Activated CD4-positive, alpha-beta T cell treated with anti-CD3 and anti-CD28 coated beads, Interleukin-2, amount 10 ng/mL, durations not matched to agents 7 days and 5 days (primary cell): ENCODE data around the gene RNF115. TPM values are rescaled to one million over a fixed set of nuclear protein-coding genes. Genes with fewer than 3 reads are reported as not detected.
"Not testable (repeated sequence)": the region's sequence is repeated elsewhere in the genome, so short reads cannot be mapped to it uniquely, and the experiment has no call there.

ENCODE experiments used
- CTCF ChIA-PET: fragments of 350-600 bp; sonication (Branson Sonifier 250); formaldehyde crosslinking; loops from one replicate; lab custom pipeline; 2021; ENCODE audit warnings: antibody characterized with exemption; lab: Charles Lee
- POLR2A ChIA-PET: fragments of 350-600 bp; sonication (Branson Sonifier 250); formaldehyde crosslinking; loops from one replicate; lab custom pipeline; 2021; ENCODE audit warnings: antibody characterized with exemption; lab: Charles Lee
- DNase-seq: peaks from one replicate; pipeline ENCODE4 v3.0.0-alpha.2; 2020
- H3K27ac Mint-ChIP-seq: one replicate; pipeline ENCODE4 v1.8.0; 2021; ENCODE audit warnings: mild to moderate bottlenecking, moderate library complexity, mixed read lengths
- H3K27me3 Mint-ChIP-seq: one replicate; pipeline ENCODE4 v1.8.0; 2021; ENCODE audit warnings: mixed read lengths
- H3K36me3 Mint-ChIP-seq: one replicate; pipeline ENCODE4 v1.8.0; 2021; ENCODE audit warnings: low read depth, mixed read lengths
- H3K4me1 Mint-ChIP-seq: one replicate; pipeline ENCODE4 v1.8.0; 2021; ENCODE audit warnings: mixed read lengths
- H3K4me3 Mint-ChIP-seq: one replicate; pipeline ENCODE4 v1.8.0; 2021; ENCODE audit warnings: mild to moderate bottlenecking, moderate library complexity, mixed read lengths
- H3K9me3 Mint-ChIP-seq: one replicate; pipeline ENCODE4 v1.8.0; 2021; ENCODE audit warnings: mixed read lengths
- total RNA-seq, 2 experiments: library from RNA; stranded (reverse); gene quantifications; one replicate each; pipeline ENCODE4 v1.2.3, GENCODE V29; 2021

RNF115 gene
- total RNA-seq, 2 experiments from 2014 or later: 14.8 to 15.6 TPM

DNA sequence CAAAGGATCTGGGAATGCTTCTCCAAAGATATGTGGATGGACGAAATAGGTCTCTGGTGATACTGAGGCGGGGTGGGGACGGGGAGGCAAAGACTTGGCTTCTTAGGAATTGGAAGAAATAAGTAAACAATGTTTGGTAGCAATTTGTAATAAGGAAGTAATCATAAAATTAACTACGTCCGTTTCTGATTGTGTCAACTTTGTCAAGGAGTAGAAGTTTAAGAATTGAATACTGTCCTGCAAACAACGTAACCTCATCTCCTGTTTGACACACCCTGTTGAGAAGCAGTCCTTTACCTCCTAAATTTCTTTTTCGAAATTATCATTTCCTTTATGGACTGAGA, 576 bp upstream of the RNF115 start:
- POLR2A ChIA-PET: no interaction called here
- peak overlapping the region; percentile 96 for H3K4me3 Mint-ChIP-seq

DNA sequence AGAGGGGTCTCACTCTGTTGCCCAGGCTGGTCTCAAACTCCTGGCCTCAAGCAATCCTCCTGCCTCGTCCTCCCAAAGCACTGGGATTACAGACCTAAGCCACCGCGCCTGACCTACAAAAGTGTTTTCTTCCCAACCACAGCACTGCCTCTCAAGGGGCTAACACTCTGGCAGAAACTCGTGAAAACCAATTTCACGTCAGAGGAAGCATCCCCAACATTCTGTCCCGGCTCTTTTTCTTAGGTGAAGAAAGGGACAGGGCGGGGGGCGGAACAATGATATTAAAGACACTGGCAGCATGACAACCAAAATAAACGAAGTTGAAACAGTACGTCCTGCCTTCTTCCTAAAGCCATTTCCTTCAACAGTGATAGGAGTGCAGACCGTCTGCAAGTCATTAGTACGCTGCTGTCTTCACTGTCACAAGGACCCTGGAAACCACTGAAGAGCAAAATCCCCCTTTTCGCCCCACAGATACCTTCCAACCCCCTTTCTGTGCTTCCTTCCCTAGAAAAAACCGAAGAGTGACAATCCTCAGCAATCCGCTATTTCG, 1.0 kb downstream of the RNF115 start:
- Mint-ChIP-seq H3K4me1 (peaks cover 29% of the 10 kb centered on the region), H3K36me3 (peaks cover 29% of the 10 kb centered on the region)
- H3K4me3 Mint-ChIP-seq, DNase-seq, POLR2A ChIA-PET, H3K9me3 Mint-ChIP-seq, H3K27me3 Mint-ChIP-seq, H3K27ac Mint-ChIP-seq: not testable (repeated sequence)
- CTCF ChIA-PET: interaction anchor here (4.2 kb wide), 1 partner anchor 23 kb away, joined by 24 read pairs; the partner anchor contains the start of gene NUDT17

More for the DNA sequence above, 576 bp upstream of the RNF115 start:
- H3K4me1 Mint-ChIP-seq: peaks cover 35% of the 10 kb centered on the region
- no peaks in the 10 kb centered on the region for H3K27me3 Mint-ChIP-seq
- peaks cover 39% of the 10 kb centered on the region for H3K36me3 Mint-ChIP-seq
- DNase-seq: no peak
- CTCF ChIA-PET: interaction anchor here (0.9 to 4.2 kb wide), 5 partner anchors 10 to 197 kb away, joined by 3 to 24 read pairs (median 5); partner anchors contain the start of genes HJV and NUDT17
- peak overlapping the region; percentile 95 for H3K27ac Mint-ChIP-seq
- H3K9me3 Mint-ChIP-seq: no peaks in the 10 kb centered on the region

DNA sequence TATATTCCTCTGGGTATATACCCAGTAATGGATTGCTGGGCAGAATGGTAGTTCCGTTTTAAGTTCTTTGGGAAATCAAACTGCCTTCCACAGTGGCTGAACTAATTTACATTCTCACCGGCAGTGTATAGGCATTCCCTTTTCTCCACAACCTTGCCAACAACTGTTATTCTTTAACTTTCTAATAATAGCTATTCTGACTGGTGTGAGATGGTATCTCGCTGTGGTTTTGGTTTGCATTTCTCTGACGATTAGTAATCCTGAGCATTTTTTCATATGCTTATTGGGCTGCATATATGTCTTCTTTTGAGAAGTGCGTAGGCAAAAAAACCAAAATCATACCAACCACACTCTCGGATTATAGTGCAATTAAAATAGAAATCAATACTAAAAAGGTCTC, 5.8 kb downstream of the RNF115 start:
- H3K4me3 Mint-ChIP-seq, H3K4me1 Mint-ChIP-seq, CTCF ChIA-PET, H3K27ac Mint-ChIP-seq, H3K9me3 Mint-ChIP-seq, DNase-seq, POLR2A ChIA-PET, H3K36me3 Mint-ChIP-seq, H3K27me3 Mint-ChIP-seq: not testable (repeated sequence)

GRCh38 chr1:145812977-145813810, 10.7 kb downstream of the RNF115 start:
- not testable (repeated sequence) for H3K27me3 Mint-ChIP-seq

DNA sequence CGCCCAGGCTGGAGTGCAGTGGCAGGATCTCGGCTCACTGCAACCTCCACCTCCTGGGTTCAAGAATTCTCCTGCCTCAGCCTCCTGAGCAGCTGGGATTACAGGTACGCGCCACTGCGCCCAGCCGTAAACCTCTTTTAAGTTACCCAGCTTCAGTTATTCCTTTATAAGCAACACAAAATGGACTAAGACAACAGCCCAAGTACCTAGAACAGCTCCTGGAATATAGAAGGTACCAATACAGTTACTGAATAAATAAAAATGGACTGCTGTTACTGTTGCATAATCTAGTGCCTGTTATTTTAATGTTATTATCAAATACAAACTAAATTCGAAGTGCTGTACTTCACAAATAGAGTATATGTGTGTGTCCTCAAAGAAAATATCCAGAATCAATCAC, 17.1 kb downstream of the RNF115 start:
- POLR2A ChIA-PET: no interaction called here

More at GRCh38 chr1:145812977-145813810, 10.7 kb downstream of the RNF115 start:
- H3K36me3 Mint-ChIP-seq, DNase-seq, CTCF ChIA-PET, H3K4me1 Mint-ChIP-seq, H3K27ac Mint-ChIP-seq, POLR2A ChIA-PET, H3K4me3 Mint-ChIP-seq, H3K9me3 Mint-ChIP-seq: not testable (repeated sequence)

GRCh38 chr1:145806408-145806807, 17.5 kb downstream of the RNF115 start:
- no peak for DNase-seq
- no peaks in the 10 kb centered on the region for H3K27me3 Mint-ChIP-seq
- H3K4me3 Mint-ChIP-seq: no peak overlapping the region
- peaks cover 5% of the 10 kb centered on the region for H3K4me1 Mint-ChIP-seq
- no peak overlapping the region for H3K27ac Mint-ChIP-seq
- H3K9me3 Mint-ChIP-seq: no peaks in the 10 kb centered on the region
- ChIA-PET POLR2A (no interaction called here), CTCF (no interaction called here)
- peaks cover 7% of the 10 kb centered on the region for H3K36me3 Mint-ChIP-seq

More for the DNA sequence above, 17.1 kb downstream of the RNF115 start:
- Mint-ChIP-seq H3K9me3 (no peaks in the 10 kb centered on the region), H3K27ac (no peak overlapping the region), H3K4me1 (peaks cover 5% of the 10 kb centered on the region), H3K27me3 (no peaks in the 10 kb centered on the region), H3K36me3 (peaks cover 5% of the 10 kb centered on the region), H3K4me3 (no peak overlapping the region)
- no peak for DNase-seq
- CTCF ChIA-PET: no interaction called here

DNA sequence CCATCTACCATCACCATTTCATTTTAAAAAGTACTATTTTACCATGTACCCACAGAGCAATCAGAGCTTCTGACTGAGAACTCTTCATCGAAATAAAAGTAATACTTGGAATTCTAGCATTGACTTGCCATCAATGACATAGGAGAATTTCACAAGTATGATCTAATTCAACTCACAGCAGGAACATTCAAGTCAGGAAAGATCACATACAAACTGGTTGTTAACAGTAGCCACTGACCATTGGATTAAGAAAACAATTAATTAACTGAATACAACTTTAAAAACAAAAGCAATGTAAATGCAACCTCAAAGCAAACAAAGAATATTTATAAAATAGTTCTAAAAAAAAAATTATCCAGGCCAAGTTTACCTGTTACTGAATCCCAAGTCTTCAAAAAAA, 18.8 kb downstream of the RNF115 start:
- Mint-ChIP-seq H3K27me3 (no peaks in the 10 kb centered on the region), H3K9me3 (no peaks in the 10 kb centered on the region), H3K4me1 (peaks cover 5% of the 10 kb centered on the region), H3K4me3 (no peak overlapping the region), H3K27ac (no peak overlapping the region), H3K36me3 (peaks cover 7% of the 10 kb centered on the region)
- CTCF ChIA-PET: interaction anchor here (1.1 kb wide), 1 partner anchor 9 kb away, joined by 4 read pairs; no protein-coding TSS in a partner anchor
- no peak for DNase-seq
- POLR2A ChIA-PET: no interaction called here

DNA sequence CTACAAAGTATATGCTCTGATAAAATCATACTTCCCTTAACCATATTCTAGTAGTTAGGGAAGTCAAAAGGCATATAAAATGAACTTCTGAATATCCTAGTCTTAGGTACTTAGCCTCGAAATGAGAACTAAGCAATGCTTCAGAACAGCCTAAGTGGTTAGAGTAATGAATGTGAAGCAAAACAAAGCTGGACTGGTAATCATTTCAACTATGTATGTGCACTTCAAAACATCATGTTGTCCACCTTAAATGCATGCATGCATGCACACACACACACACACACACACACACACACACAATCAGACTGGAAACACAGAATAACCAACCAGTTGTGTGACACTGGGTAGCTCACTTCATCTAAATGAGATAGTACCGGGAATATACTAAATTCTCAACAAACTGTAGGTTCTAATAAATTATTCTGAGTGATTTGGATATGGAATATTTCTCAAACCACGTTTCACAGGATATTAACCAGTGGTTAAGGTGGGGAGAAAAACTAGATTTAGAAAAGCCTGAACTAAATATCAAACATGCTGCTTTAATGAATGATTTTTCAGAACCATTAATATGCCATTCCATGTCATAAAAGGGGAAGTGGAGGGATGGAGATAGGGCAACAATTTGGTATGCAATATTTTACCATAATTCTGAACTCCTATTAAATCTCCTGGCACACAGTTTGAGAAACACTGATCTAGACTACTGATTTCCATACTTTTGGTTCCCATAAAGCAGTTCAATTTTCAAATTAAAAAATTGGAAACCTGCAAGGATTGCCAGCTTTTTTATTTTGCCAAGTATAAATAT, 19.5 kb downstream of the RNF115 start:
- Mint-ChIP-seq H3K27me3 (no peaks in the 10 kb centered on the region), H3K4me3 (no peak overlapping the region), H3K4me1 (peaks cover 5% of the 10 kb centered on the region), H3K36me3 (peaks cover 12% of the 10 kb centered on the region), H3K9me3 (peaks cover 2% of the 10 kb centered on the region), H3K27ac (no peak overlapping the region)
- POLR2A ChIA-PET: no interaction called here
- CTCF ChIA-PET: interaction anchor here (1.1 kb wide), 2 partner anchors 9 kb away, joined by 4 read pairs; no protein-coding TSS in a partner anchor
- DNase-seq: no peak

- no peak for DNase-seq
- CTCF ChIA-PET: interaction anchor here (0.5 kb wide), 1 partner anchor 11 kb away, joined by 4 read pairs; no protein-coding TSS in a partner anchor
- Mint-ChIP-seq H3K27me3 (no peaks in the 10 kb centered on the region), H3K27ac (no peak overlapping the region), H3K4me3 (no peak overlapping the region), H3K36me3 (peaks cover 44% of the 10 kb centered on the region), H3K9me3 (peaks cover 26% of the 10 kb centered on the region), H3K4me1 (peaks cover 14% of the 10 kb centered on the region)
- POLR2A ChIA-PET: no interaction called here
Observed at GRCh38 chr1:145799806-145800205, 24.1 kb downstream of the RNF115 start.

- peaks cover 56% of the 10 kb centered on the region for H3K36me3 Mint-ChIP-seq
- ChIA-PET POLR2A (no interaction called here), CTCF (no interaction called here)
- H3K9me3 Mint-ChIP-seq: peaks cover 26% of the 10 kb centered on the region
- H3K27ac Mint-ChIP-seq: no peak overlapping the region
- H3K4me3 Mint-ChIP-seq: no peak overlapping the region
- no peaks in the 10 kb centered on the region for H3K27me3 Mint-ChIP-seq
- DNase-seq: no peak
- H3K4me1 Mint-ChIP-seq: peaks cover 11% of the 10 kb centered on the region
Observed at GRCh38 chr1:145796753-145797152, 27.1 kb downstream of the RNF115 start.

DNA sequence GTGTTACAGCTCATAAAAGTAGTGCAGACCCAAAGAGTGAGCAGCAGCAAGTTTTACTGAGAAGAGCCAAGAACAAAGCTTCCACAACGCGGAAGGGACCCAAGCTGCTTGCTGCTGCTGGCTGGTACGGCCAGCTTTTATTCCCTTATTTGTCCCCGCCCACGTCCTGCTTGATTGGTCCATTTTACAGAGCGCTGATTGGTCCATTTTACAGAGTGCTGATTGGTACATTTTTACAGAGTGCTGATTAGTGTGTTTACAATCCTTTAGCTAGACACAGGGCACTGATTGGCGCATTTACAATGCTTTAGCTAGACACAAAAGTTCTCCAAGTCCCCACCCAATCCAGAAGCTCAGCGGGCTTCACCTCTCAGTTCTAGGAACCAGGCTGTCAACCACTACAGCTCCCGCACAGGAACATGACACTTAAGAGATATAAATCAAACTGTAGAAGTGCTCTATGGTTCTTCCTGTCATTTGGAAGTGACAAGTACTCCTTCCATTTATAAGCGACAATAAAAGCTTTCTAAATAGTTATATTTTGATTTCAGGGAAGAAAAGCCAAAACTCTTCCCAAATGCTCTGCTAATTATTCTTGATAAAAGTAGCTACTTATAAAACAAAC, 28.5 kb downstream of the RNF115 start:
- Mint-ChIP-seq H3K27ac (no peak overlapping the region), H3K27me3 (no peaks in the 10 kb centered on the region), H3K9me3 (peaks cover 26% of the 10 kb centered on the region), H3K4me1 (peaks cover 11% of the 10 kb centered on the region), H3K36me3 (peaks cover 55% of the 10 kb centered on the region), H3K4me3 (no peak overlapping the region)
- ChIA-PET POLR2A (no interaction called here), CTCF (interaction anchor here (0.7 to 2.1 kb wide), 4 partner anchors 9 to 57 kb away, joined by 3 to 5 read pairs (median 4); no protein-coding TSS in a partner anchor)
- DNase-seq: no peak

- ChIA-PET CTCF (interaction anchor here (1.5 kb wide), 1 partner anchor 11 kb away, joined by 3 read pairs; no protein-coding TSS in a partner anchor), POLR2A (no interaction called here)
- Mint-ChIP-seq H3K27me3 (no peaks in the 10 kb centered on the region), H3K4me1 (peaks cover 11% of the 10 kb centered on the region), H3K27ac (no peak overlapping the region), H3K36me3 (peaks cover 45% of the 10 kb centered on the region), H3K9me3 (peaks cover 18% of the 10 kb centered on the region), H3K4me3 (no peak overlapping the region)
- no peak for DNase-seq
Observed at GRCh38 chr1:145792484-145792883, 31.4 kb downstream of the RNF115 start.
